Measurements from ENCODE around the gene GYPA.
"Not testable (repeated sequence)": the region's sequence is repeated elsewhere in the genome, so short reads cannot be mapped to it uniquely, and the experiment has no call there.

GYPA gene

DNA sequence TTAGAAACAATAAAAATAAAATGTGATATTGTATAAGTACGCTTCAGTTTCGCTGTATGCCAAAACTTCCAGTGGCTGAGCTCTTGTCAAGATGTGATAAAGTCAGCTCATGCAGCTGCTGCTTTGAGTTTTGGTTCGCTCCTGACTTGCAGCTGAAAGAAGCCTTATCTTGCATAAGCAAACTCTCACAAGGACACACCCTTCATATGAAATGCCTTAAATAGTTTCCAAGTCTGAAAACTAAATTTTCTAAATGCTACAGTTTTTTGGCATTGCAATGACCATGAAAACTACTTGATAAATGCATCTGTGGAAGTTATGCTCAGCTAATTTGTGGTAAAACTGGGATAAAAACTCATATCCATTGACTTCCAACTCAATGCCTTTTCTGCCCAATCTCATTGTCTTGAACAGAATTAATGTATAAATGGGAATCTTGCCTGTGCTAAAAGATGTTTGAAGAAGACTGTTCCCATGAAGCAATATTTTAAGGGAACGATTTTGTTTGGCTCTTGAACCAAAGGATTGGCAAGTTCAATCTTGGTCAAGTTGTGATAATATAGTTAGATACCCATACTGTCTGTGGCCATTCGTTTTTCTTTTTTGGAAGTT, 11.7 kb downstream of the GYPA start:
- not testable (repeated sequence) for DNase-seq

DNA sequence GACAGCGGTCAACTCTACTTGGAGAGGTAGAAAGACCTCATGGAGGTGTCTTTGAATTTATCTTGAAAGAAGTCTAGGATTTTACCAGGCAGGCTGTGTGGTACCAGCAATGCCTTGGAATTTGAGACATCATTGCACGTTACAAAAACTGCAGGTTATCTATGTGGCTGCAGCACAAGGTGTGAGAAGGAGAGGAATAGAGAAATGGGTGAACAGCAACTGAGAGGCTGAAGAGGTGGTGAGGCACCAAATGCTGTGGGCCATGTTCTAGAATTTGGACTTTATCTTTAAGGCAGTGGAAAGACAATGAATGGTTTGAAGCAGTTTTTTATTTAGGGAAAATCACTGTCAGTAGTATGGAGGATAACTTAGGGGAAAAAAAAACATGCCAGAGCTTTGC, 15.4 kb downstream of the GYPA start:
- not testable (repeated sequence) for DNase-seq

DNA sequence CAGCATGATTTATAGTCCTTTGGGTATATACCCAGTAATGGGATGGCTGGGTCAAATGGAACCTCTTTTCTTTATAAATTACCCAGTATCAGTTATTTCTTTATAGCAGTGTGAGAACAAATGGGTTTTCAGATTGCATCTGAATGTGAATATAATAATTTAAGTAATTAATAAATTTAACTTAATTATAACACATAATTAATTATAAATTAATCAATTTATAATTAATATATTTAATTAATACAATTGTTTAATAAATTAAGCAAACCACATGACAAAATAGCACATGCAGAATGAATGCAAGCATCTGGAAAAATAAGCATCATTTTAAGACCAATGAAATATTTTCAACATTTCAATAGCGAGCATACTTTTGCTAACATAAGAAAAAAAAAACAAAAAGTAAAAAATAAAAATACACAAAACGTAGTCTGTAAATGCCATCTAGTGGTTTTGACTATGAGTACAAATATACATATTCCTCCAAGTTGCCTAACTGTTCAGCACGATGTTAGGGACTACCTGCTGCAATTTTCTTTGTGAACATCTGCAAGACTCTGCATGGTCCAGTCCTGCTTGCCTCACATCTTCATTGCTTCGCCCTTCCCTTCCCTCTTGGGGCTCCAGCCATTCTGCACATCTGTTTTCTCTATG, 16.4 kb downstream of the GYPA start:
- not testable (repeated sequence) for DNase-seq

DNA sequence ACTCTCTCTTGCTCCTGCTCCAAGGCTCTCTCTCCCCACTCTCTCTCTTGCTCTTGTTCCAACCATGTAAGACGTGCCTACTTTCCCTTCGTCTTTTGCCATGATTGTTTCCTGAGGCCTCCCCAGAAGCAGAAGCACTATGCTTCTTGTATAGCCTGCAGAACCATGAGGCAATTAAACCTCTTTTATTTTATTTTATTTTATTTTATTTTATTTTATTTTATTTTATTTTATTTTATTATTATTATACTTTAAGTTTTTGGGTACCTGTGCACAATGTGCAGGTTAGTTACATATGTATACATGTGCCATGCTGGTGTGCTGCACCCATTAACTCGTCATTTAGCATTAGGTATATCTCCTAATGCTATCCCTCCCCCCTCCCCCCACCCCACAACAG, 17.2 kb downstream of the GYPA start:
- DNase-seq = not testable (repeated sequence)

DNA sequence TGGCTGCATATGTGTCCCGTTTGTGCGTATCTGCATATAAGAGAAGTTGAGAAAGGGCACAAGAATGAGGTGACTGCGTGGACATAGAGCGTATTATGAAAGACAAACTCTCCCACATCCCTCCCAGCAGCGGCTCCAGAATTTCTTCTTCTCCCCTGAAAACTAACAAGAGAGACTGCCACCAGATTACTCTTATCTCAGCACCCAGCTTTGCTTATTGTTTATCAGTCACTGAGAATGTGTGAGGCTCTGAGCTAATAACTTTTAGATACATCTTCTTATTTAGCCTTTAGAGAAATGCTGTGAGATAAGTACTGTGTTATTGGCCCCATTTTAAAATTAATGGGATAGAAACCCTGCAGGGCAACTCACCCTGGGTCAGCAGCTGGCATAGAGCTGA, 20.8 kb downstream of the GYPA start:
- DNase-seq = not testable (repeated sequence)

DNA sequence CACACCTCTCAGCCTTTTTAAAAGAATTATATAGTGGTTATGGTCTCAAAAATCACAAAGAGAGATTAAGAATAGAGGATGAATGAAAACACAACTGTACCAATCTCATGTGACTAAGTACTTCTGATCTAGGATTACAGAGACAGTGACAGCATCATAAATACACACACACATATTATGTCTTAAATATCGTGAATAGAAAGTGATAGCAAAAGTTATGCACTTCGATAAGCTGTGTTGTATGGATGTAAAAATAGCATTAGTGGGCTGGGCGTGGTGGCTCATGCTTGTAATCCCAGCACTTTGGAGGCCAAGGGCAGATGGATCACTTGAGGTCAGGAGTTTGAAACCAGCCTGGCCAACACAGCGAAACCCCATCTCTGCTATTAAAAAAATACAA, 25.0 kb downstream of the GYPA start:
- no peak for DNase-seq

DNA sequence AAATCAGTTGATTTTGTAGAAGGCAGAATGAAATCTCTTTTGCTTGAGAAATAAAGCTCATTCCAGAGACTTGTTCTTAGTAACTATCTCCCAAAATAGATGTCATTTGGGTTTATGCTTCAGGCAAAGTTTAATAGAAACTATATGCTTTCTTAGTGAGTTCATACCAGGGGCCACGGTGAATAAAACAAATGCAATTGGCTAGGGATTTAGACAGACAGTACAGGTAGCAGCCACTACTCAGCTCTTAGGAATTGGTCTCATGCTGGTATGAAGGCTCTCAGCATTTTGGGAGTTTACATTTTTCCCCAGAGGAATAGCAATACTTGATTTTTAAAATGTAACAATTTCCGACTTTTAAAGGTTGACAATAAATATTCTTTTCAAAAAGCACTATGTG, 27.0 kb downstream of the GYPA start:
- no peak for DNase-seq

DNA sequence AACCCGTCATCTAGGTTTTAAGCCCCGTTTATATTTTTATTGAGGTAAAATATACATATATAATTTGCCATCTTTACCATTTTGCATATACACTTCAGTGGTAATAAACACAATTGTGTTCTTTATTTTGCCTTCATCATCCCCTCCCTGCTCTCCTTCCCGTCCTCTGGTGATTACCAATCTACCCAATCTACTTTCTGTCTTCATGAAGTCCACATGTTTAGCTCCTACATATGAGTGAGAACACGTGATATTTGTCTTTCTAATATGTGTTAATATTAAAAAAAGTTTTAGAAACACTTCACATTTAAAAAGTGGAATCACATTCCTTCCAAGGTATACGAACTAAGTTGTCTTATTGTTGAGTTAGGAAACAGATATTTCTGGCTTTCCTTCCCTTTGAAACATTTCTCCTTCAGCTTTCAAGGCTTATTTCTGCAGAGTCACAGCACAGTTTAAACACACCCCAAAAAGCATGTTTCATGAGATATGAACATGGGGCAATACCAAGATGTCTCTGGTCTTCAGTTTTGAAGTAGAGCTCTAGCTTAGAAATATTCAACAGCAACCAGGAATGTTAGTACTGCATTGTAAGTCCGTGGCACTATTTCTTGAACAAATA, 35.9 kb downstream of the GYPA start:
- no peak for DNase-seq

DNA sequence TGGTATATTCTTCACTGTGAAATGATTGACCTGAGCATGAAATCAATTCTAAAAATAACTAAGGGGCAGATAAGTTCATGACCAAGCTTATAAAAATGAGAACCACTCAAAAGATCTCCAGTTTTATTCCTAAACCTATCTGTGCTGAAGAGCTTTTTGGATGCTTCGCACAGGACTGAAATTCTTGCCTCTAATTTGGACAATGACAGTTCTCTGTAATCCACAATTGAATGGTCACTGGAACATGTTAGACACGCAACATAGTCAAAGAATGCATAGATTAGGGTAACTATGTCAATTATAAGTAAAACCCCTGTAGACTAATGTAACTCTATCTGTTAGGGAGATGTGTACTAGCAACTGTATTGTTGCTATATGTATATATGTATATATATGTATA, 42.7 kb downstream of the GYPA start:
- DNase-seq = not testable (repeated sequence)

DNA sequence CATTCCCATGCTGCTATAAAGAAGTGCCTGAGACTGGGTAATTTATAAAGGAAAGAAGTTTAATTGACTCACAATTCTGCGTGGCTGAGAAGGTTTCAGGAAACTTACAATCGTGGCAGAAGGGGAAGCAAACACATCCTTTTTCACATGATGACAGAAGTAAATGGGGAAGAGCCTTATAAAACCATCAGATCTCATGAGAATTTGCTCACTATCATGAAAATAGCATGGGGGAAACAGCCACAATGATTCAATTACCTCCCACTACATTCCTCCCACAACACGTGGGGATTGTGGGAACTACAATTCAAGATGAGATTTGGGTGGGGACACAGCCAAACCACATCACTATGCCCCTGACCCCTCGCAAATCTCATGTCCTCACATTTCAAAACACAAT, 46.5 kb downstream of the GYPA start:
- not testable (repeated sequence) for DNase-seq

DNA sequence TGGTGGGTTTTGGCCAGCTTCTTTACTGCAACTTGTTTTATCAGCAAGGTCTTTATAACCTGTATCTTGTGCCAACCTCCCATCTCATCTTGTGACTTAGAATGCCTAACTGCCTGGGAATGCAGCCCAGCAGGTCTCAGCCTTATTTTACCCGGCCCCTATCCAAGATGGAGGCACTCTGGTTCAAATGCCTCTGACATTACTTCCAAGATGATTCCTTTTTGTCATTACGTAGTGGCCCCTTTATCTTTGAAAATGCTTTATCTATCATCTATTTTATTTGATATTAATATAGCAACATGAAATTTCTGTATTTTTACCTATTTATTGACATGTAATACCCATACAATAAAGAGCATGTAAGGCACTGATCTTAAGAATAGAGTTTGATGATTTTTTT, 49.3 kb downstream of the GYPA start:
- DNase-seq = not testable (repeated sequence)

DNA sequence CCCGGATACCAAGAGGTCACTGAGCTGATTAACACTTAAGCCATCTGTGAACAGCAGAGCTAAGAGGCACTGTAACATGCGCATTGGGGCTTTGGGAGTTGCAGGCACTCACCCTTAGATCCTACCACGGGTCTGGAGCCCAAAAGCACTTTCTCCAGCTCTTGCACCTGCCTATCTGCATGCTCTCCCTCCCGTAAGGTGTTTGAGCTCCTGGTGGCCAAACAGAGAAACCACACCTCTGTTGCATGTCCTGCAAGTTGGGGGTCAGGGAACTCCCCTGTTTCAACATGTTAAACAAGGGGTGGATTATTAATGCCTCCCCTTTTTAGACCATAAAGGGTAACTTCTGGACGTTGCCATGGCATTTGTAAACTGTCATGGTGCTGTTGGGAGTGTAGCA, 49.8 kb downstream of the GYPA start:
- DNase-seq = no peak

DNA sequence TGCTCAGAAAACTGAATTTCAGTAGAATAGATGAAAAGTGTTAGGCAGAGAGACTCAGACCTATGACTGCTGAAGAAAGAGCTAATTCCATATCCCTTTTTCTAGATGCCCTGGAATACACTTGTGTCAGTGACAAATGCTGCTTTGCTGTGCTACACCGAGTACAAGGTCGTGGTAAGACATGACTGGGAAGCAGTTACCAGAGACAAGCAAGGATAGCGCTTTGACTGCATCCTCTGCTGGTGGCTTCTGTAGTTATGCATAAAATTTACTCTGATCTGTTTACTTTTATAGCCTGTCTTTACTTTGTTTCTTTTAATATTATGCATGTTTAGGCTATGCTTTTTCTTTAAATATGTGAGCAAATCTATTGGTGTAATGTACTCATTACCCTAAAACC, 58.5 kb downstream of the GYPA start:
- DNase-seq = not testable (repeated sequence)

DNA sequence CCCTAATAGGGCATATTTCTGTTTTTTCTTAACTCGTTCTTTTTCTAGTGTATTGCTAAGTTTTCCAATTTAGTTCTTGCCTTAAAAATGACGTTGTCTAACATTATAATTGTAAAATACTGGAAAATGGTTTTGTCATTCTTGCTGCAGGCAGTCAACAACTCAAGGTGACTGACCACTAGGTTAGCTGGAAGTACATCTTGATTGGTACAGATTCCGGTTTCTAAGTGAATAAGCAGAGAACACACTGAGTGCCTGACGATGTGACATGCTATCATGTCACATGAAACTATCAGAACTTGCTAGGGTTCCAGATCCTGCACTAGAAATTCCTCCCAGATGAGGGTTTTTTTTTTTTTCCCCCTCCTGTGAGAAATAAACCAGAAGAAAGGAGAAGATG, 60.4 kb downstream of the GYPA start:
- not testable (repeated sequence) for DNase-seq

DNA sequence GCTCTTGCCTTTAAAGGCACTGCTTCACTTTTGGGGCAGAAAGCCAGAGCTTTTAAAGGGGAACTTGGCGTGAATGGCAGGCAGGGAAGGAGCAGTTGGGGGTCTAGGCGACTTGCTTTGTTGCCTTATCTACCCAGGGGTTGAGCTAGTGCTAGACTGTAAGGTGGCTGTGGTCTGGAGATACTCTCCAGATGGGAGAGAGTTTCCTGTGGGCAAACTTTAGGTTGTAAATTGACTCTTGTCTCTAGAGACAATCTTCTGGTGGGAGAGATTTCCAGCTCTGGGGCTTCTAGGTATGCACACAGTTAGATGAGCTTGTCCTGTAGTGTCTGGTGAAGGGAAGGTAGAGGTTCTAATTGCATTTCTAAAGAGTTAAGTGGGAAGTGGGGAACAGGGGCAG, 61.8 kb downstream of the GYPA start:
- DNase-seq = not testable (repeated sequence)

DNA sequence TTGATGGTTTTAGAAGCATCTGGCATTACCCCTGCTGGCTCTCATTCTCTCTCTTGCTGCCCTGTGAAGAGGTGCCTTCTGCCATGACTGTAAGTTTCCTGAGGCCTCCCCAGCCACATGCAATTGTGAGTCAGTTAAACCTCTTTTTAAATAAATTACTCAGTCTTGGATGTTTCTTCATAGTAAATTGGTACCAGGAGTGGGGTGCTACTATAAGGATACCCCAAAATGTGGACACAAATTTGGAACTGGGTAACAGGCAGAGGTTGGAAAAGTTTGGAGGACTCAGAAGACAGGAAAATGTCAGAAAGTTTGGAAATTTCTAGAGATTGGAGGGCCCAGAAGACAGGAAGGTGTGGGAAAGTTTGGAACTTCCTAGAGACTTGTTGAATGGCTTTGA, 79.0 kb downstream of the GYPA start:
- not testable (repeated sequence) for DNase-seq

DNA sequence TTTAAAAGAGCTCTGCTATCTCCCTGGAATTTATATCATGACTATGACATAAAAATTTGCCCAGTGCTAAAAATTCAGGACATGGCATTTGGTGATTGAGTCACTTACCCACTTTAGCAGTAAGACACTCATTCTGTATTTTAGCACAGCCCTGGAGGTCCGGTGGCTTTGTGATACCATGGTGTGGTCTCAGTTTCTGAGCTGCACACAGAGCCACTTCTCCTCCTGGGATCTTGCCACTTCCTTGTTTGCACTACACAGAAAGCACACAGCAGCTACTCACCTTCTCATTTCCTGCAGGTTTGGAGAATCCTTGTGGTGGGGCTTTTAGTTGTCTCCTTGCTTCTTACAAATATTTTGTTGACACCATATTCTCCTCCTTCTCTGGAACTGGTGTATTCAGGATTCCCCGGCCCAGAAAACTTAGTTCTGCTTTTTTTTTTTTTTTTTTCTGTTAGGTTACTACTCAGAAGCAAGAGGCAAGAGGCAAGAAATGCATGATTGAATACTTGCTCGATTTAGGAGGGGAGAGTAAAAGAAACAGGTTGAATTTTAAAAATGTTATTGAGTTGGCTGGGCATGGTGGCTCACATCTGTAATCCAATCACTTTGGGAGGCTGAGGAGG, 80.2 kb downstream of the GYPA start:
- not testable (repeated sequence) for DNase-seq

Data from CD4-positive, alpha-beta T cell treated with Interferon gamma for 1 hour (primary cell).